ENCODE results near the gene CPT1B. TPM values are rescaled to one million over a fixed set of nuclear protein-coding genes. Genes with fewer than 3 reads are reported as not detected.

The CPT1B gene
- total RNA-seq, 2 donors from 2014 or later = 22.6 to 26.6 TPM

GRCh38 chr22:50600538-50600937 lies 22.3 kb upstream of the CPT1B start, which contains the start of gene MAPK8IP2:
Gene MAPK8IP2, plus strand, starts transcription at chr22:50600793. Its CDS starts 26 bp downstream, at chr22:50600819.
- intact Hi-C loops (cut with DNase I, micrococcal nuclease) = no loop called here
- no peak for DNase-seq
- ATAC-seq = peak; percentile 83

- intact Hi-C loops (cut with DNase I, micrococcal nuclease) = no loop called here
- ATAC-seq = peak; percentile 85
- peak; percentile 40 to 67 for DNase-seq
Observed at GRCh38 chr22:50599816-50600455, 21.7 kb upstream of the CPT1B start.

- intact Hi-C loops (cut with DNase I, micrococcal nuclease) = no loop called here
- DNase-seq (no peak), ATAC-seq (no peak)
Observed at GRCh38 chr22:50597097-50597496, 18.9 kb upstream of the CPT1B start.

- intact Hi-C loops (cut with DNase I, micrococcal nuclease) = no loop called here
- ATAC-seq (no peak), DNase-seq (no peak)
Observed at GRCh38 chr22:50595189-50595588, 17.0 kb upstream of the CPT1B start.

- intact Hi-C loops (cut with DNase I, micrococcal nuclease) = no loop called here
- DNase-seq (no peak), ATAC-seq (no peak)
Observed at GRCh38 chr22:50587407-50587806, 9.2 kb upstream of the CPT1B start.

GRCh38 chr22:50586416-50586815 lies 8.2 kb upstream of the CPT1B start:
- DNase-seq = no peak
- ATAC-seq = no peak
- intact Hi-C loops (cut with DNase I, micrococcal nuclease) = no loop called here

GRCh38 chr22:50585781-50586180 lies 7.6 kb upstream of the CPT1B start:
- DNase-seq = no peak

GRCh38 chr22:50585238-50585637 lies 7.0 kb upstream of the CPT1B start:
- DNase-seq (no peak), ATAC-seq (no peak)

More at GRCh38 chr22:50585781-50586180, 7.6 kb upstream of the CPT1B start:
- no peak for ATAC-seq
- intact Hi-C loops (cut with DNase I, micrococcal nuclease) = no loop called here

GRCh38 chr22:50584106-50585096 lies 6.2 kb upstream of the CPT1B start:
- ATAC-seq = no peak
- no peak for DNase-seq
- intact Hi-C loops (cut with DNase I, micrococcal nuclease) = no loop called here

More at GRCh38 chr22:50585238-50585637, 7.0 kb upstream of the CPT1B start:
- intact Hi-C loops (cut with DNase I, micrococcal nuclease) = no loop called here

GRCh38 chr22:50583294-50583861 lies 5.2 kb upstream of the CPT1B start:
- intact Hi-C loops (cut with DNase I, micrococcal nuclease) = no loop called here
- ATAC-seq (peak; percentile 31), DNase-seq (no peak)

- ATAC-seq (peak; percentile 93), DNase-seq (peak; percentile 98 to 99)
- intact Hi-C loops (cut with DNase I, micrococcal nuclease) = no loop called here
Observed at GRCh38 chr22:50582493-50583293, 4.5 kb upstream of the CPT1B start, which contains the start of gene CHKB. Gene CHKB, minus strand, starts transcription at chr22:50582849. Its CDS starts 68 bp downstream, at chr22:50582781.

GRCh38 chr22:50581950-50582492 lies 3.8 kb upstream of the CPT1B start:
- ATAC-seq = peak; percentile 1

GRCh38 chr22:50581031-50581949 lies 3.1 kb upstream of the CPT1B start:
- intact Hi-C loops (cut with DNase I, micrococcal nuclease) = no loop called here
- no peak for ATAC-seq

More at GRCh38 chr22:50581950-50582492, 3.8 kb upstream of the CPT1B start:
- intact Hi-C loops (cut with DNase I, micrococcal nuclease) = no loop called here
- DNase-seq = peak in 1 of 2 donors; percentile 50

GRCh38 chr22:50579752-50580151 lies 1.5 kb upstream of the CPT1B start:
- intact Hi-C loops (cut with DNase I, micrococcal nuclease) = no loop called here
- ATAC-seq (no peak), DNase-seq (no peak)

More at GRCh38 chr22:50581031-50581949, 3.1 kb upstream of the CPT1B start:
- DNase-seq = no peak

GRCh38 chr22:50578776-50579310 lies 616 bp upstream of the CPT1B start:
- DNase-seq = no peak
- intact Hi-C loops (cut with DNase I, micrococcal nuclease) = no loop called here
- ATAC-seq = no peak

GRCh38 chr22:50577697-50577986 lies 585 bp downstream of the CPT1B start:
- ATAC-seq (no peak), DNase-seq (no peak)
- intact Hi-C loops (cut with DNase I, micrococcal nuclease) = no loop called here
